NCI-H2171 treated with DMSO at 0.1 percent for 48 hours (cell line): ENCODE measurements around the gene SEMA5B.

ENCODE experiments used
- DNase-seq: peaks from one replicate; lab custom pipeline; 2025; lab: John Stamatoyannopoulos, UW

SEMA5B gene, protein sequence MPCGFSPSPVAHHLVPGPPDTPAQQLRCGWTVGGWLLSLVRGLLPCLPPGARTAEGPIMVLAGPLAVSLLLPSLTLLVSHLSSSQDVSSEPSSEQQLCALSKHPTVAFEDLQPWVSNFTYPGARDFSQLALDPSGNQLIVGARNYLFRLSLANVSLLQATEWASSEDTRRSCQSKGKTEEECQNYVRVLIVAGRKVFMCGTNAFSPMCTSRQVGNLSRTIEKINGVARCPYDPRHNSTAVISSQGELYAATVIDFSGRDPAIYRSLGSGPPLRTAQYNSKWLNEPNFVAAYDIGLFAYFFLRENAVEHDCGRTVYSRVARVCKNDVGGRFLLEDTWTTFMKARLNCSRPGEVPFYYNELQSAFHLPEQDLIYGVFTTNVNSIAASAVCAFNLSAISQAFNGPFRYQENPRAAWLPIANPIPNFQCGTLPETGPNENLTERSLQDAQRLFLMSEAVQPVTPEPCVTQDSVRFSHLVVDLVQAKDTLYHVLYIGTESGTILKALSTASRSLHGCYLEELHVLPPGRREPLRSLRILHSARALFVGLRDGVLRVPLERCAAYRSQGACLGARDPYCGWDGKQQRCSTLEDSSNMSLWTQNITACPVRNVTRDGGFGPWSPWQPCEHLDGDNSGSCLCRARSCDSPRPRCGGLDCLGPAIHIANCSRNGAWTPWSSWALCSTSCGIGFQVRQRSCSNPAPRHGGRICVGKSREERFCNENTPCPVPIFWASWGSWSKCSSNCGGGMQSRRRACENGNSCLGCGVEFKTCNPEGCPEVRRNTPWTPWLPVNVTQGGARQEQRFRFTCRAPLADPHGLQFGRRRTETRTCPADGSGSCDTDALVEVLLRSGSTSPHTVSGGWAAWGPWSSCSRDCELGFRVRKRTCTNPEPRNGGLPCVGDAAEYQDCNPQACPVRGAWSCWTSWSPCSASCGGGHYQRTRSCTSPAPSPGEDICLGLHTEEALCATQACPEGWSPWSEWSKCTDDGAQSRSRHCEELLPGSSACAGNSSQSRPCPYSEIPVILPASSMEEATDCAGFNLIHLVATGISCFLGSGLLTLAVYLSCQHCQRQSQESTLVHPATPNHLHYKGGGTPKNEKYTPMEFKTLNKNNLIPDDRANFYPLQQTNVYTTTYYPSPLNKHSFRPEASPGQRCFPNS

DNA sequence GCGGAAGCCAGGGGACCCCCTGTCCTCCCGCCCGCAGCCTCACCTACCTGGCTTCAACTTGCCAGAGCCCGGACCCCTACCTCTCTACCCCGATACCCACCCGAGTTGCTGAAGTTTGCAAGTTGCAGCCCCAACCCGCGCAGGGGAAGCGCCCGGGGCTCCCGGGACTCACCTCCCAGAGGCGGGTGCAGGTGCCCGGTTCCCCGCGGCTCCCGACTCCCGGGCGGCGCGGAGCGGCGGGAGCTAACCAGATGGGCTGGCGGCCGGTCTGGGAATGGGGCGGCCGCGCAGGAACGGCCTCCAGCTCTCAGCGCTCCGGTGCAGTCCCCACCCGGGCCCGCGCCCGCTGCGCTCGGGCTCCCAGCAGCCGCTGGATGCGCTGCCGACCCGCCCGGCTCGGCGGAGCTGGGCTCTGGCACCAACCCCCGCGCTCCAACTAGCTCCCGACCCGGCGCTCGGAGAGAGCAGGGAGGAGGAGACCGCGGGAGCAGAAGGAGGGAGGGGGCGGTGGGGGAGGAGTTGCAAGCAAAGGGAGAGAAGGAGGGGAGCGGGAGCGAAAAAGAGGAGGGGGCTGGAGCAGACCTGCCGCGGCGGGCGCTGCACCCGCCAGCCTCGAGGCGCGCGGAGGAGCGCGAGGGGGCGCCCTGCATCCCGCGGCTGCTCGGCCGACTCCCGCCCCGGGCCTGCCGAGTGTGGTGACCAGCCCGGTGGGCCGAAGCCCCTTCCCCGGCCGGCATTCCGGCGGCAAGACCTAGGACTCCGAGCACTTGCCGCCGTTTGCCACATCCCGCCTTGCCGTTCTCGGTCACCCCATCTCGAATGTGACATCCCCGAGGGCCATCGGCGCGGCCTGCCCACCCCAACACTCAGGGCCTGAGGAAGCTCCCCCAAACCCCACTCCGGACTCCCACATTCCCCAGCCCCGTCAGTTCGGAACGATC is at the start of gene SEMA5B:
Gene SEMA5B, minus strand, starts transcription at position 472 of the 941 bp plus-strand sequence. CDS start 66,500 bp downstream, outside the sequence.
- peak; percentile 82 for DNase-seq

DNA sequence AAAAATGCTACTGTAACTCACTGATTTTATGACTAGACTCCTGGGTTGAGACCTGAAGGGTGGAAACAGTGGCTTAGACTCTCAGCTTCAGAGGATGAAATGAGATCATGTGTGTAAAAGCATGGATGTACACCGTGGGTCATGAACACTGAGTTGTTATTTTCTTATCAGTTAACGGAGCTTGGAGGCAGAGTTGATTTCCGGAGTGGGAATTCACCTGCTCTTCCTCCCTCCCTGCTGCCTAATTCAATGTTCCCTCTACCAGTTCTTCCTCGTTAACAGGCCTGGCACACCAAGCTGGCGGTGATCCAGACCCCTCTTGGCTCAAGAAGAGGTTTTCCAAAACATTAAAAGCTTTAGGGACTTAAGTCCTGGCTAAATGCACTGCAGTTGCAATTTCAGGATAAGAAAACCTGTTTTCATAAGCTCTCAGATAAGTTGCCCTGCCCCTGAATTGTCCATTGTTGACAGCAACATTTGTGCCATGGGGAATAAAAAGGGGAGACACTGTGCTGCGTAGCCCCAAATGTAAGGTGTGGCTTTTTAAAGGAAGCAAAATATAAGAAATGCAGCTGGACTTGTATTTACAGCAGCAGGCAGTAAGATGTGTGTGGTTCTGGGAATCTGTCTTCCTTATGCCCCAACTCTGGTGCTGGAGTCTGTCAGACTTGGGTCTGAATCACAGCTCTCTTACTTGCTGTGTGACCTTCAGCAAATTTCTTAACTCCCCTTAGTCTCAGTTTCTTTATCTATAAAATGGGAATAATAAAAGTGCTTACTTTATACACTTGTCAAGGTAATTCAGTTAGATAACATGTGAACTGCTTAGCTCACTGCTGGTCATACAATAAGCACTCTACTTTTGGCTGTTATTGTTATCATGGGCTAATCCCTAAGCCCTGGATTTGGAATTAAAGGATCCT is 49.2 kb upstream of the SEMA5B start:
- peak; percentile 67 for DNase-seq

DNA sequence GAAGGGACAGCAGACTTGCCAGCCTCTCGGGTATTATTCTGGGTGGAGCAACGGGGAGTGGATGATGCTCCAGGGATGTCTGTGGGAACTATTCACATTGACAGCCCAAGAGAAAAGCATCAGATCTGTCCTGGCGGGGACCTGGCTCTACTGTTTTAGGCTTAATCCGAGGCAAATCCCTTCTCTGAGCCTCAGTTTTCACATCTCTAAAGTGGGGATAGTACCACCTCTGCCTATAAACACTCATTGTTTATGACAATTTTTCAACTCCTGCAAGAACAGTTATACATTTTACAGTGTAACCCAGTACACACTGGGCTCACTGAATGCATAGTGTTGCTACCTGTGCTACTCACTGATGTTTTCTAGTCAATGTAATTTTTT is 48.5 kb upstream of the SEMA5B start:
- no peak for DNase-seq

DNA sequence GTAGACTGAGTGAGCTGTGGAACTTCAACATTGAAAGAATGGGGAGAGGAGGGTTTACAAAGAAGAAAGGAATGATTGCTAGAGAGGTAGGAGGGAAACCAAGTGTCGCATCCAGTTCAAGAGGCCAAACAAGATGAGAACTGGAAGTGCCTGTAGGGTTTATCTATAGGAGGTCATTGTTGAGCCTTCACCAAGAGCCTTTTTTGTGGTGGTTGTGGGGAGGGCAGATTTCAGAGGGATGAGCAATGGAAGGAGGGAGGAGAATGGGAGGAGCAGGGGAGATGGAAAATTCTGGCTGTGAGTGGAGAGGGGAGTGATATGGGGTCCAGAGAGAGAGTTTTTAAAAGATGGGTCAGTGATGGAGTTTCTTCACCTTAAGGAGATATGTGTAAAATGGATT is 47.8 kb upstream of the SEMA5B start:
- DNase-seq: no peak

DNA sequence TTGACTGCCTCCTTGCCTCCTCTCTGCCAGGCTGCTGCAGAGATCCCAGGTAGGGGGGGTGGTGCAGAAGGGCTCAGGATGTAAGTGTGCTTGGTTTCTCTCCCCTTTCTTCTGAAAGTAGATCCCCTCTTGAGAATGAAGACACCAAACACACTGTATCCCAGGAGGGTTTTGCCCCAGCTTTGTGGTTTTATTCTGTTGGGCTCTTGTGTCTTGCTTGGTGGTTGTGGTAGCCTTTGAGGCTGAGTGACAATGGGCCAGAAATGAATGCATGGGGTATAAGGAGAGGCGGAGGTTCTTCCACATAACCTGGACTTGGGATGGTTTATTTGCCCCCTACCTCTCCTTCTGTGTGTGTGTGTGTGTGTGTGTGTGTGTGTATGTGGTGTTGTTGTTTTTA is 45.0 kb upstream of the SEMA5B start:
- DNase-seq: peak; percentile 34

DNA sequence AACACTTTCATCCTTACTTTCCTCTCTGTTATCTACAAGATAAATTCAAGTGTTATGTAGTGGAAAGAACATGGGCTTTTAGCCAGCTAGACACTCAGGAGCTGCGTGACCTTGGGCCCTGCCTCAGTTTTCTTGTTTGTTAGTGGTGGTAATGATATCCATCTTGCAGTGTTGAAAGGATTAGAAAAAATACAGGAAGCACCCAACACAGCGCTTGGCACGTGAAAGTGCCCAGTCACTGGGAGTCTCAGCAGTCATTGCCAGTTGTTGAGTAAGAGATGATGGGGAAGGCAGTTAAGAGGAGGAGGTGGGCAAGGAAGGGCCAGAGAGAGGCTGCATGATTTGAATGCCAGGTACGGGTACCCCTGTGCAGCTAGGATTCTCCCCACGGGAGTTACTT is 44.6 kb upstream of the SEMA5B start:
- DNase-seq: no peak

DNA sequence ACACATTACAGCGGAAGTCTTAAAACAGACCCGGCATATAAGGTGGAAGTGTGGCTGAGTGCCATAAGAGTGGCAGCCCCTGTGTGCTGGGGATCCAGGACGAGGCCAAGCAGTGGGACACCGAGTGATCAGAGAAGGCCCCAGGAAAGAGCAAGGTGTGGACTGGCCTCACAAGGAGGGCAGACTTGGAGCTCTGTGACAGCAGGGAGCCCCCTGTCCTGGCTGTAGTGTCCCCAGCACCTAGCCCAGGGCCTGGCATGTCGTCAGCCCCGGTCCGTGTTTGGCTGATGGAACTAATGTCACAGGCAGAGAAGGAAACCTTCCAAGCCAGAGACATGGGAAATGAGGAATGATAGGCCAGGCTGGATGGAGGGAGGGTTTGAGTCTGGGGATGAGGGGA is 44.0 kb upstream of the SEMA5B start:
- DNase-seq: no peak

DNA sequence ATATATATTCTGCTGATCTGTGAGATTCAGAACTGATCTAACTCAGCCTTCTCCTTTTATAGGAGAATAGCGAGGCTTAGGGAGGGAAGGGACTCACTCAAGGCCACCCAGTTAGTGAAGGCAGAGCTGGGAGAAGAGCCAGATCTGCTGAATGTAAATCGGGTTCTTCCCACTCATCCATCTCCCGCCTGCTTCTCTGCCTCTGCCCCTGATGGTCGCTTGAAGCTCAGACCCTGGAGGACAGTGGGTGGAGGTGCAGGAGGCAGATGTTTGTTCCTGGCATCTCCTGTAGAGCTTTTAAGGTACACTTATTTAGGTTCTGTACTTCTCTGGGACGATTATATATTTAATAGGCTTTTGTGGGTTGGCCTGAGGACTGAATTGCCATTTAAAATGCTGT is 43.6 kb upstream of the SEMA5B start:
- DNase-seq: peak; percentile 15

DNA sequence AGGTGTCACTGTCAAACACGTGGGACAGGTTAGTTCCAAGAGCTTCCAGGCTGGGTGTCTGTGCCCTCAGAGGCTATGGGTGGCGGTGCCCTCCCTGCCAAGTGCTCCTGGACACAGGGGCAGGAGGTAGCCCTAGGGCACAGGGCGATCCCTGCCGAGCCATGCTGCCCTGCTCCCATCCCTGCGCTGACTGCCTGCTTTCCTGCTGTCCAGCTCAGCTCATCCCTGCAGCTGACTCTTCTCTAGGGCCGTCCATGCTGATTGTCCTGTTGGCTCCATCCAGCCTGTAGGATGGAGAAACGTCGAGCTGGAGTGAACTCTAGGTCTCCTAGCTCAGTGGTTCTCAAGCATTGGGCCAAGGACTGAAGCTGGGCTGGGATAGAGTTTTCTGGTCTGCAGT is 42.9 kb upstream of the SEMA5B start:
- no peak for DNase-seq

DNA sequence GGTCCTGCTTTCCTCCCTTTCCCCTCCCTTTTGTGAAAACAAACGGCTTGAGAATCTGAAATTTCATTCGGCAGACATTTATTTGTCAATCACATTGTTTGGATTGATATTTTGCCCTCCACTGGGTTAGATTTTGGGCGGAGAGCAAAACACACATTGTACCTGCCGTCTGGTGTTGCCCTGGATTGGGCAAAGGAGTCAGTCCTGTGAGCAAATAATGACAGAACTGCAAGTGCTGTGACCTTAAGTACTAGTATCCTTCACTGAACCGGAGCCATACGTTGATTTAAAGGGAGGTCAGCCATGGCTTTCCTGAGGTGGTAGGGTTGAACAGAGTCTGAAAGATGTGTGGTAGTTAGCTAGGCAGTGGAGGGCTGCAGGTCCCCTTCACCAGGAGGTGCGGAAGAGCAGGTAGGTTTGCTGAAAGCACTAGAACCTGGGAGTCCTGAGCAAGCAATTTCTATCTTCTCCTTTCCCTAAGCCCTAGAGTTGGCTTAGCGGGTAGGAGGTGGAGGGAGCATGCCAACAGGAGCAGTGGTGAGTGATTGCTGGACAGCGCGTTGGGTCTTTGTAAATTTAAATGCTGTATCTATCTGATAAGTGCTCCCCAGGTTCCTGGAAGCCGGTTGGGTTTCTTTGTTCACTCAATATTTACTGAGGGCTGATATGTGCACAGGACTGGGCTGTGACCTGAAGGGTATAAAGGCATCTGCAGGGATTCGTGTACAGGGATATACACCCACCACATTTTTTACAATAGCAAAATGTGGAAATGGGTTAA is 41.2 kb upstream of the SEMA5B start:
- DNase-seq: no peak

DNA sequence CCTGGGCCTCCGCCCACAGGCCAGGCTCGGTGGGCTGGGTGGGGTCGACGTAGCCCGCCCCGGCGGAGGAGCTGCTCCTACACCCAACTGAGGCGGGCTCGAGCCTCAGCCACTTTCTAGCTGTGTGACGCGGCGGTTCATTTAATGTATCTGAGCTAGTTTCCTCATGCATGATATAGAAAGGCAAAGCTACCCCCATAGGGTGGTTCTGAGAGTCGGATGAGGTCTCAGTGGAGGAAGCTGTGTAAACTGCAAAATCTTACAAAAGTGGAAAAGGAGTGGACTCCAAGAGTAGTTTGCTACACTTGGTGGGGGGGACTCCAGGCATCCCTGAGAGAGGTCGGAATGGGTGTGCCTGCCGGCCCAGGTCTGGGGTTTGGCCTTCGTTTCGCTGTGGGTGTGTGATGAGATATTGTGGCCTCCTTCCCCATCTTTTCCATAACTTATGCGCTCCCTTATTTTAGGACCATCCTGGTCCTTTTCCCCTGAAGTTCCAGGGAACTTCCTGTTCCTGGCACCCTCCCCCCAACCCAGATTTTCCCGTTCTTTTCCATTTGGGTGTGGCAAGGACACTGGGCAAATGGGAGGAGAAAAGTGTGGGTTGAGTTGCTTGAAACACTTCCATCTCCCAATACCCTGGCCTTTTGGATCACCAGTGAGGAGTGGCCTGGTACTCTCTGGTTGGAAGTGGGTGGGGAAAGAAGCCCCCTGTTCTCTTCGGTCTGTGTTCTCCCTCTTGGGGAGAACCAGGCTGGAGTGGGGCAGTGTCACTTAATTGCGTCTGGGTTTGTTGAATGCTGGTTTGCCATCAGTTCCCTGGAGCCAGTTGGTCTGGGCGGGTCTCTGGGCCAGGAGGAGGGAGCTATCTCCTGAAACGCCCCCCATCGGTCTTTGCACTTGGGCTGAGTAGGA is 40.4 kb upstream of the SEMA5B start:
- no peak for DNase-seq

DNA sequence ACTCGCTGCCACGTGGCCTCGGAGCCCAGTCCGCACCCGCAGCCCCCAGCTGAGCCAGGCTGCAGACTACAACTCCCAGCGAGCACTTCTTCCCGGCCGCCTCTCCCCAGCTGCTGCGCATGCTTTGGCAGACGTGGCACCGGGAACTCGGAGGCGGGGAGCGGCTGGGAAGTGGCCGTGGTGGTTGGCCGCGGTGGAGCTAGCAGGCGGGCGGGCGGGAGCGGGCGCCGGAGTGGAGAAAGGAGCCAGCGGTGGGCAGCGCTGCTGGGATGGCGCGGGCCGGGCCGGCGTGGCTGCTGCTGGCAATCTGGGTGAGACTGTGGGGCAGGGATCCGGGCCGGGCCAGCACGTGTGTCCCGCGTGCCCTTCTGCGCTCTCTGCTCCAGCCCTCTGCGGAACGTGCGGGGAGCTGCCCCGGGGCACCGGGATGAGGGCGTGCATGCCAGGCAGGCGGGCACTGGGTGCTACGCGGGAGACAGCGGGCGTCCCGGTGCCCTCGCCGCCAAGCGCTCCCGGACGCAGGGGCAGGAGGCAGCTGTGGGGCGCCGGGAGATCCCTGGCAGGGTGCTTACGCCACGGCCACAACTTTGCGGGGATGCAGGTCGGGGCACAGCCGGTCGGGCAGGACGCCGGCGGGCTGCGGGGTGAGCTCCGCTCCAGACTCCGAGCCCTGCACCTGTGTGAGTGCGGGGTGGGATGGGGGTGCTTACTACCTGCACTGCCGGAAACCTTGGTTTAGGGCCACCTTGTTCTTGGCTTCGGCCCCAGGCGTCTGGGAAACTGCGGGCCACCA is 39.5 kb upstream of the SEMA5B start, which contains the start of gene PDIA5:
Gene PDIA5, plus strand, starts transcription at position 130 of the 793 bp plus-strand sequence. Its CDS starts 140 bp downstream, at position 270.
- DNase-seq: peak; percentile 94

DNA sequence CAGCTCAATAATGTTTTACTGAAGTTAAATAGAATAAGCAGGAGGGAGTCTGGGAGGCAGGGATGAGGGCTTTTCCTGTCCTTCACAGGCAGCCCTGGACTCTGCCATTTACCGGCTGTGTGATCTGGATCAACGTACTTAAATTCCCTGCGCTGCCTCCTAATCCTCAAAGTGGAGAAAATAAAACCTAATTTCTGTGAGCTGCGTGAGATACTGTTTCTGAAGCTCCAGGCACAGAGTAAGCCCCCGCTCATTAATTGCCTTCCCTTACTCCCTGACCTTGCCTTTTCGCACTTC is 39.0 kb upstream of the SEMA5B start:
- no peak for DNase-seq

DNA sequence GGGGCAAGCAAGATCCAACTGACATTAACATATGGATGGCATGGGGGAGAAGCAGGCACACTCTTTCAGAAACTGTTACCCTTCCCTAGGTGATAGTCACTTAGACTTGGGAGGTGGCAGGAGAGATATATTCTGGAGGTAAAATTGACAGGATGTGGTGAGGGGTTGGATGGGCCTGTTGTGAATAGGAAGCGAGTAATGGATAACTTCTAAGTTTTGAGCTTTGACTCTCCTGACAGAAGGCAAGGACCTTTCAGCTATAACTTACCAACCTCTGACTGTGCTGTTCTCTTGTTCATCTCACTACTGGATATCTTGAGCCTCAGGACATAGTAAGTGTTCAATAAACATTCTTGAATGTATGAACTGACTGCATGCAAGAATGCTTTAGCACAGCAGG is 37.4 kb upstream of the SEMA5B start:
- no peak for DNase-seq

DNA sequence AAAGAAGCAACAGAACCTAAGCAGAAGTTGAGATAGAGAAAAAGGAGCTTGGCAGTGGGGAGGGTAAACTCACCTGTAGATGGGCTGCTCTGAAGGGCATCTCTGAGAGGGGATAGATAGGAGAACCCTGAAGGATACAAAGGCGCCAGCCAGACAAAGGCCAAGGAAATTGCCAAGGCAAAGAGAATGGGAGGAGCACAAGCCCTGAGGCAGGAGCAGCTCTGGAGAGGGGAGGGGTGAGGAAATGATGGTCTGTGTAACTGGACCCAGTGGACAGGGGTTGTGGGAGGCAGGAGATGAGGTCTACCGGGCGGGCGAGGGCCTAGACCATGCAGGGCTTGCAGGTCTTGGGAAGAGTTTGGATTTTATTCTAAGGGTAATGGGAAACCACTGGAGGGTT is 36.9 kb upstream of the SEMA5B start:
- DNase-seq: no peak

DNA sequence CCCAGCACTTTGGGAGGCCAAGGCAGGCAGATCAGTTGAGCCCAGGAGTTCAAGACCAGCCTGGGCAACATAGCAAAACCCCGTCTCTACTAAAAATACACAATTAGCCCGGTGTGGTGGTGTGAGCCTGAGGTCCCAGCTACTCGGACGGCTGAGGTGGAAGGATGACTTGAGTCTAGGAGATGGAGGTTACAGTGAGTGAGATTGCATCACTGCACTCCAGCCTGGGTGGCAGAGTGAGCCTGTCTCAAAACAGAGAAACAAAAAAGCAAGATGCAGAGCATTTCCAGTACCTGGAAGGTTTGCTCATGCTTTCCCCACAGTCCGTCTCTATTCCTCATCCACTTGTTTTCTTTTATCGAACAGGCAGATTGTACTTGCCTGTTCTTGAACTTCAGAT is 35.5 kb upstream of the SEMA5B start:
- no peak for DNase-seq

DNA sequence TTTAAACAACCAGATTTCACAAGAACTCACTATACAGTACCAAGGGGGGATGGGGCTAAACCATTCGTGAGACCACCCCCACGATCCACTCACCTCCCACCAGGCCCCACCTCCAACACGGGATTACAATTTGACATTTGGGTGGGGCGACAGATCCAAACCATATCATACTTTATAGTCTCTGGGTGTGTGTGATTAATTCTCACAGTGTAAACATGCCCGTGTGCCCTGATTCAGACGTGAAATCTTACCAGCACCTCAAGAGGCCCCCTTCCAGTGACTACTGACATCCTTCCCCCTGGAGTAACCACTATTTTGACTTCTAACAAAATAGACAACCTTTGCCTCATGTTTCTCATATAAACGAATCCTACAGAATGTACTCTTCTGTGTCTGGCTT is 34.3 kb upstream of the SEMA5B start:
- DNase-seq: no peak

DNA sequence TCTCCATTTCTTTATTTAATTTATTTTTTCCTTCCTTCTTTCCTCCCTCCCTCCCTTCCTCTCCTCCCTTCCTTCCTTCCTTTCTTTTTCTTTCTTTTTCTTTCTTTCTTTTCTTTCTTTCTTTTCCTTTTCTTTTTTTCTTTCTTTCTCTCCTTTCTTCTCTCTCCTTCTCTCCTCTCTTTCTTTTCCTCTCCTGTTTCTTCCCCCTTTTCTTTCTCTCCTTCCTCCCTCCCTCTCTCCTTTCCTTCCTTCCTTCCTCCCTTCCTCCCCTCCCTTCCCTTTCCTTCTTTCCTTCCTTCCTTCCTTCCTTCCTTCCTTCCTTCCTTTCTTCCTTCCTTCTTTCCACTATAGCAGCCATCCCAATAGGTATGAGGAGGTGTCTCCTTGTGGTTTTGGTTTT is 32.5 kb upstream of the SEMA5B start:
- no peak for DNase-seq
